Measurements from ENCODE around the gene CLEC4M. TPM values are rescaled to one million over a fixed set of nuclear protein-coding genes. Genes with fewer than 3 reads are reported as not detected.

The CLEC4M gene
- total RNA-seq, 1 donor from 2014 or later = 4.8 TPM

DNA sequence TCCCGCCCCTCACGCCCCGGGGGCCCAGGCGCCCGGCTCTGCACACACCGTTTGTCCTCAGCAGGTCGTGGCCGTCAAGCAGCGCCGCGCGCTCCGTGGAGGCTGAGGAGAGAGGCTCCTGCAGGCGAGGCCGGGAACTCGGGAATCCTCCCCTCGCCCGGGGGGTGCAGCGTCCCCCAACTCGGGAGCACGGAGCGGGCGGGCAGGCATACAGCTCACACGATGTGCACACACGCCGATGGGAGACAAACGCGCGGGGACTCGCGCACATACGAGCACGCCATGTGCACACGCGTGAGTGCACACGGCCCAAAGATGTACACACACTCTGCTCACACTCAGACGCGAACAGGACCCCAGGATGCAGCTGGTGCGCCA, 31.8 kb upstream of the CLEC4M start:
- ATAC-seq (no peak), DNase-seq (no peak)
- Histone ChIP-seq H3K36me3 (no peaks in the 10 kb centered on the region), H3K9me3 (no peaks in the 10 kb centered on the region), H3K4me3 (no peak overlapping the region), H3K4me1 (peaks cover 3% of the 10 kb centered on the region), H3K27ac (no peak overlapping the region), H3K27me3 (peaks cover 45% of the 10 kb centered on the region)
- intact Hi-C loops (cut with DNase I) = no loop called here
- TF ChIP-seq, protein P1, sequence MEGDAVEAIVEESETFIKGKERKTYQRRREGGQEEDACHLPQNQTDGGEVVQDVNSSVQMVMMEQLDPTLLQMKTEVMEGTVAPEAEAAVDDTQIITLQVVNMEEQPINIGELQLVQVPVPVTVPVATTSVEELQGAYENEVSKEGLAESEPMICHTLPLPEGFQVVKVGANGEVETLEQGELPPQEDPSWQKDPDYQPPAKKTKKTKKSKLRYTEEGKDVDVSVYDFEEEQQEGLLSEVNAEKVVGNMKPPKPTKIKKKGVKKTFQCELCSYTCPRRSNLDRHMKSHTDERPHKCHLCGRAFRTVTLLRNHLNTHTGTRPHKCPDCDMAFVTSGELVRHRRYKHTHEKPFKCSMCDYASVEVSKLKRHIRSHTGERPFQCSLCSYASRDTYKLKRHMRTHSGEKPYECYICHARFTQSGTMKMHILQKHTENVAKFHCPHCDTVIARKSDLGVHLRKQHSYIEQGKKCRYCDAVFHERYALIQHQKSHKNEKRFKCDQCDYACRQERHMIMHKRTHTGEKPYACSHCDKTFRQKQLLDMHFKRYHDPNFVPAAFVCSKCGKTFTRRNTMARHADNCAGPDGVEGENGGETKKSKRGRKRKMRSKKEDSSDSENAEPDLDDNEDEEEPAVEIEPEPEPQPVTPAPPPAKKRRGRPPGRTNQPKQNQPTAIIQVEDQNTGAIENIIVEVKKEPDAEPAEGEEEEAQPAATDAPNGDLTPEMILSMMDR (IDR thresholded peaks at IDR 0.05) = no peak

GRCh38 chr19:7731615-7732014, 31.4 kb upstream of the CLEC4M start:
- Histone ChIP-seq H3K9me3 (no peaks in the 10 kb centered on the region), H3K4me1 (peaks cover 3% of the 10 kb centered on the region), H3K36me3 (no peaks in the 10 kb centered on the region), H3K27ac (no peak overlapping the region), H3K27me3 (peaks cover 45% of the 10 kb centered on the region), H3K4me3 (no peak overlapping the region)
- intact Hi-C loops (cut with DNase I) = no loop called here
- DNase-seq (no peak), ATAC-seq (no peak)
- TF ChIP-seq, protein P1 (IDR thresholded peaks at IDR 0.05) = no peak

DNA sequence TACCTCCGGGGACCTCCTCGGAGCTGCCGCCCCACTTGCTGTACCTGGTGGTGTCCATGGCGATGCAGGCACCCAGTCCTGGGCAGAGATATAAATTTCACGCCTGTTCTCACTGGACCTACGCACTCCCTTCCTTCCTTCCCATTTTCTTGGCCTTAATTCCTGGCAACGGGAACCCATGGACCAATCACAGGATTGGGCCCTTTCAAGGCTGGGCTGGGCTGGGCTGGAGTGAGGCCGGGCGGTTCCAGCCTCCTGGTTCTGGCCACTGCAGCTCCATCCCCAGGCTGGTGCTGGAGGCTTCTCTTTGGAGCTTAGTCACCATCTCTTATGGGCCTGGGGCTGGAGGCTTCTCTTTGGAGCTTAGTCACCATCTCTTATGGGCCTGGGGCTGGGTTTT, 31.0 kb upstream of the CLEC4M start, which contains the start of gene CLEC4G:
TSS of gene CLEC4G (minus strand) at position 66 of the 400 bp plus-strand sequence. CDS start at position 58, 8 bp downstream.
- intact Hi-C loops (cut with DNase I) = no loop called here
- H3K4me3 ChIP-seq = no peak within 1 kb of the TSS
- H3K9me3 ChIP-seq = no peaks in the 10 kb centered on the region
- no peak within 1 kb of the TSS for H3K27ac ChIP-seq
- peaks cover 3% of the 10 kb centered on the region for H3K4me1 ChIP-seq
- H3K27me3 ChIP-seq = peaks cover 45% of the 10 kb centered on the region
- TF ChIP-seq, protein P1 (IDR thresholded peaks at IDR 0.05) = no peak
- H3K36me3 ChIP-seq = no peaks in the 10 kb centered on the region
- no peak for DNase-seq
- no peak for ATAC-seq

DNA sequence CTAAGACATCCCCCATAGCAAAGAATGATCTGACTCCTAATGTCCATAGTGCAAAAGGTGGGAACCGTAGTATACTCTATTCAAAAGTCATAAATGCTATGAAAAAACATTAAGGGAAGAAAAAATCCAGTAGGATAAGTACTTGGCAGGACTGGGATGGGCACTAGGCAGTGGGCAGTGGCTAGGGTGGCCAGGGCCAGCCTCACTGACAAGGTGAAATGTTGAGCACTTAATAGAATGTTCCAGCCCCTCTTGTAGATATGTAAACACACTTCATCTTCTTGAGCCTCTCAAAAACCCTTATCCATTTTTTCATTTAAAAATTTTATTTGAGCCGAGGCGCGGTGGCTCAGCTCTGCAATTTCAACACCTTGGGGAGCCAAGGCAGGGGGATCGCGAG, 29.7 kb upstream of the CLEC4M start:
- Histone ChIP-seq H3K9me3 (no peaks in the 10 kb centered on the region), H3K4me1 (peaks cover 3% of the 10 kb centered on the region), H3K27me3 (peaks cover 38% of the 10 kb centered on the region), H3K4me3 (no peak overlapping the region), H3K27ac (no peak overlapping the region), H3K36me3 (no peaks in the 10 kb centered on the region)
- TF ChIP-seq, protein P1 (IDR thresholded peaks at IDR 0.05) = no peak
- ATAC-seq (peak; percentile 55), DNase-seq (peak; percentile 64)
- intact Hi-C loops (cut with DNase I) = no loop called here

DNA sequence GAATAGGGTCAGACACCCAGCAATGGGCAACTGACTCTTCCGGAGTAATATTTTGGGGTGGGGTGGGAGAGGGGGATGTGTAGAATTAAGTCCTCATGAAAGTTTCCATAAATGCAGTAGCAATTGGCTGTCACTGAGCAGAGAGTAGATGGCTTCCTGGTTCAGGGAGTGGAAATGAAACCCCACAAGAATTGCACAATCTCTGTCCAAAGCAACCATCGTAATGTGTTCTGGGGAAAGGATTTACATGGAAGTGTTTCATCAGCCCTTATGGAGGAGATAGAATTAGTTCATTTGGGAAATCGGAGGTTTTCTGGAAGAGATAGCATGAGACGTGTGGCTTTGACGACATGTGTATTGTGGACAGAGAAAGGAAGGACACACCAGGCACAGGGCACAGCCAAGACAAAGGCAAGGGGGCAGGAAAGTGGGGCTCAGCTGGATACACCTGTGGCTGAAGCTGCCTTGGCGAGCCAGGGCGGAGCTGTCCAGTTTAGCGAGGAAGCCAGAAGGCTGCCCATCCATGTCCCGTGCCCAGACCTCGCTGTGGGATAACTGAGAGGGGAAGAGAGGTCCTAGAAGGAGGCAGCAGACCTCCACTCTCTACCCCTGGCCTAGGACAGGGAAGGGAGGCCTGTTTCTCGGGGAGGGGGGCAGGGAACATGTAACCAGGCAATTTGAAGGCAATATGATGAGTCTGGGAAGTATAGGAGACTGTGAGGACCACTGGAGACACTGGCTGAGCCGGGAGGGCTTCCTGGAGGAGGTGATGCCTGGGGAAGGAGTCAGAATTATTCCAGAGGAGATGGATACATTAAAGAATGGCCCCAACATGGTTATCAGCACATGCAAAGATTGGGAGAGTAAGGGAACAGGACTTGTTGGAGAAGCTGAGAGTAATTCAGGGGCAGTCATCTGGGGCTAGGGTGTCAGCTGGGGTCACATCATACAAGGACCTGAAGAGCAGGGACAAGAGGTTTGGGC, 28.5 kb upstream of the CLEC4M start:
- ATAC-seq (peak; percentile 79), DNase-seq (peak; percentile 57)
- peaks cover 3% of the 10 kb centered on the region for H3K4me1 ChIP-seq

More for the DNA sequence above, 28.5 kb upstream of the CLEC4M start:
- TF ChIP-seq, protein P1 (IDR thresholded peaks at IDR 0.05) = no peak
- intact Hi-C loops (cut with DNase I) = no loop called here
- H3K9me3 ChIP-seq = no peaks in the 10 kb centered on the region
- H3K36me3 ChIP-seq = no peaks in the 10 kb centered on the region
- no peak overlapping the region for H3K4me3 ChIP-seq
- H3K27me3 ChIP-seq = peaks cover 27% of the 10 kb centered on the region
- H3K27ac ChIP-seq = no peak overlapping the region
